H9 (cell line): ENCODE measurements around the gene MCEMP1. TPM values are rescaled to one million over a fixed set of nuclear protein-coding genes. Genes with fewer than 3 reads are reported as not detected.
A peak's percentile ranks its signal among the peaks of the same experiment; 100 is the strongest.

ENCODE experiments used
- DNase-seq: peaks from one replicate; pipeline ENCODE4 v3.0.0-alpha.2; 2017
- H2AFZ ChIP-seq: one replicate; pipeline ENCODE4 v1.6.1; 2013; ENCODE audit warnings: mild to moderate bottlenecking, low read length, control low read depth, moderate library complexity
- H2AK5ac ChIP-seq: 2 replicates; pipeline ENCODE4 v1.6.1; 2013; ENCODE audit warnings: low read length, control low read depth, mixed read lengths; ENCODE audit not compliant: insufficient read length
- H2BK120ac ChIP-seq: one replicate; pipeline ENCODE4 v1.6.1; 2013; ENCODE audit warnings: low read depth, mild to moderate bottlenecking, low read length, control low read depth, inconsistent platforms; ENCODE audit not compliant: poor library complexity, severe bottlenecking
- H2BK12ac ChIP-seq: 2 replicates; pipeline ENCODE4 v1.6.1; 2013; ENCODE audit warnings: low read length, control low read depth, mixed read lengths, low read depth; ENCODE audit not compliant: insufficient read length
- H2BK15ac ChIP-seq: 2 replicates; pipeline ENCODE4 v1.6.1; 2013; ENCODE audit warnings: low read depth, low read length, control low read depth
- H2BK20ac ChIP-seq: one replicate; pipeline ENCODE4 v1.6.1; 2013; ENCODE audit warnings: low read depth, mild to moderate bottlenecking, low read length, control low read depth, inconsistent platforms; ENCODE audit not compliant: poor library complexity, severe bottlenecking
- H2BK5ac ChIP-seq: 2 replicates; pipeline ENCODE4 v1.6.1; 2013; ENCODE audit warnings: low read length, control low read depth, mixed read lengths; ENCODE audit not compliant: insufficient read length
- H3K14ac ChIP-seq: 2 replicates; pipeline ENCODE4 v1.6.1; 2013; ENCODE audit warnings: low read length, control low read depth; ENCODE audit not compliant: insufficient read depth
- H3K18ac ChIP-seq: 2 replicates; pipeline ENCODE4 v1.6.1; 2013; ENCODE audit warnings: low read depth, mild to moderate bottlenecking, mixed read lengths, low read length, control low read depth; ENCODE audit not compliant: insufficient read length
- H3K23ac ChIP-seq: 2 replicates; pipeline ENCODE4 v1.6.1; 2013; ENCODE audit warnings: low read length, control low read depth, mixed read lengths, low read depth; ENCODE audit not compliant: insufficient read length
- H3K23me2 ChIP-seq: 2 replicates; pipeline ENCODE4 v1.6.1; 2013; ENCODE audit warnings: low read depth, mild to moderate bottlenecking, mixed read lengths, low read length, control low read depth; ENCODE audit not compliant: insufficient read length, poor library complexity, severe bottlenecking
- H3K27ac ChIP-seq: 2 replicates; pipeline ENCODE4 v1.5.1; 2013; ENCODE audit warnings: low read length, control low read depth, mixed read lengths, low read depth; ENCODE audit not compliant: insufficient read length
- H3K27me3 ChIP-seq: 2 replicates; pipeline ENCODE4 v1.6.1; 2013; ENCODE audit warnings: low read length, control low read depth, inconsistent platforms; ENCODE audit not compliant: insufficient read depth
- H3K4ac ChIP-seq: 2 replicates; pipeline ENCODE4 v1.6.1; 2013; ENCODE audit warnings: low read depth, mild to moderate bottlenecking, control low read depth, inconsistent platforms, low read length, moderate library complexity
- H3K4me1 ChIP-seq: 2 replicates; pipeline ENCODE4 v1.6.1; 2013; ENCODE audit warnings: low read length, control low read depth, inconsistent platforms; ENCODE audit not compliant: insufficient read depth
- H3K4me2 ChIP-seq: 2 replicates; pipeline ENCODE4 v1.6.1; 2013; ENCODE audit warnings: low read length, control low read depth, mixed read lengths; ENCODE audit not compliant: insufficient read length, insufficient read depth
- H3K56ac ChIP-seq: 2 replicates; pipeline ENCODE4 v1.6.1; 2013; ENCODE audit warnings: low read depth, mild to moderate bottlenecking, mixed read lengths, low read length, control low read depth; ENCODE audit not compliant: insufficient read length
- H3K79me1 ChIP-seq: 2 replicates; pipeline ENCODE4 v1.6.1; 2013; ENCODE audit warnings: low read depth, mild to moderate bottlenecking, moderate library complexity, low read length, control low read depth, inconsistent platforms; ENCODE audit not compliant: insufficient read depth, poor library complexity, severe bottlenecking
- H3K79me2 ChIP-seq: 2 replicates; pipeline ENCODE4 v1.6.1; 2013; ENCODE audit warnings: low read length, control low read depth, inconsistent platforms; ENCODE audit not compliant: insufficient read depth
- H3K9ac ChIP-seq: 2 replicates; pipeline ENCODE4 v1.6.1; 2013; ENCODE audit warnings: low read length, control low read depth, mixed read lengths; ENCODE audit not compliant: insufficient read length; ENCODE audit errors: extremely low read depth
- H3K9me3 ChIP-seq: one replicate; pipeline ENCODE4 v1.6.1; 2013; ENCODE audit warnings: low read depth, low read length, inconsistent platforms; ENCODE audit not compliant: control insufficient read depth
- H3T11ph ChIP-seq: one replicate; pipeline ENCODE4 v1.6.1; 2013; ENCODE audit warnings: mild to moderate bottlenecking, low read length, control low read depth, inconsistent platforms
- H4K20me1 ChIP-seq: one replicate; pipeline ENCODE4 v1.6.1; 2013; ENCODE audit not compliant: control insufficient read depth, insufficient read length, insufficient read depth
- H4K5ac ChIP-seq: 2 replicates; pipeline ENCODE4 v1.6.1; 2013; ENCODE audit warnings: low read depth, mild to moderate bottlenecking, mixed read lengths, low read length, control low read depth; ENCODE audit not compliant: insufficient read length
- H4K8ac ChIP-seq: replicated peaks from 2 replicates; pipeline ENCODE4 v1.6.1; 2013; ENCODE audit warnings: low read length, control low read depth, mixed read lengths, low read depth; ENCODE audit not compliant: insufficient read length
- H4K91ac ChIP-seq: 2 replicates; pipeline ENCODE4 v1.6.1; 2013; ENCODE audit warnings: low read depth, mild to moderate bottlenecking, moderate library complexity, mixed read lengths, low read length, control low read depth; ENCODE audit not compliant: insufficient read length
- H3K27ac Mint-ChIP-seq, 3 experiments: 2 replicates in 2 of 3; 3 replicates in 1 of 3; pipeline ENCODE4 v1.8.0; 2020 to 2021; ENCODE audit warnings: mixed read lengths in 3 of 3, mild to moderate bottlenecking in 1 of 3, moderate library complexity in 1 of 3
- H3K27me3 Mint-ChIP-seq: 2 replicates; pipeline ENCODE4 v1.8.0; 2021; ENCODE audit warnings: low read depth, mild to moderate bottlenecking, moderate library complexity, mixed read lengths
- H3K36me3 Mint-ChIP-seq, 3 experiments: 2 replicates in 2 of 3; 3 replicates in 1 of 3; pipeline ENCODE4 v1.8.0; 2020 to 2021; ENCODE audit warnings: low read depth in 3 of 3, mixed read lengths in 3 of 3; ENCODE audit not compliant: insufficient read depth in 1 of 3
- H3K4me1 Mint-ChIP-seq, 2 experiments: 2 replicates each; pipeline ENCODE4 v1.8.0; 2020; ENCODE audit warnings: mixed read lengths in 2 of 2
- H3K4me3 Mint-ChIP-seq, 2 experiments: 2 replicates in 1 of 2; 3 replicates in 1 of 2; pipeline ENCODE4 v1.8.0; 2020 to 2021; ENCODE audit warnings: mild to moderate bottlenecking in 2 of 2, mixed read lengths in 2 of 2, moderate library complexity in 1 of 2
- H3K9me3 Mint-ChIP-seq, 2 experiments: 2 replicates in 1 of 2; 3 replicates in 1 of 2; pipeline ENCODE4 v1.8.0; 2020; ENCODE audit warnings: mild to moderate bottlenecking in 2 of 2, mixed read lengths in 2 of 2, moderate library complexity in 1 of 2
- WGBS: extraction: QIAGEN DNeasy Blood & Tissue Kit; methylation state at CpG from one replicate; pipeline ENCODE4 v1.1.7; 2013; ENCODE audit warnings: missing lambda C conversion rate, low lambda C conversion rate, mixed read lengths; ENCODE audit not compliant: insufficient read length; ENCODE audit errors: extremely low coverage; 5-methylcytosine and 5-hydroxymethylcytosine counted together
- total RNA-seq: library from RNA; stranded (reverse); gene quantifications from 2 replicates; pipeline ENCODE4 v1.2.1, GENCODE V29; 2021
- TF ChIP-seq, protein P1 (sequence below): fragments of 200-600 bp; sonication (generic); conservative IDR thresholded peaks from 3 replicates; pipeline ENCODE4 v1.8.0; 2021; ENCODE audit warnings: antibody characterized with exemption, mild to moderate bottlenecking

Gene MCEMP1
- total RNA-seq, 1 experiment from 2014 or later = not detected

GRCh38 chr19:7706188-7706954, 29.5 kb downstream of the MCEMP1 start:
- H3K4me2 ChIP-seq = no peak overlapping the region
- H2BK5ac ChIP-seq = no peak overlapping the region
- no peaks in the 10 kb centered on the region for H4K20me1 ChIP-seq

More at GRCh38 chr19:7706188-7706954, 29.5 kb downstream of the MCEMP1 start:
- H2BK20ac ChIP-seq = no peak overlapping the region
- no peak overlapping the region for H2AFZ ChIP-seq
- H3K27ac ChIP-seq = no peak overlapping the region
- no CpG with 5 or more reads among the region's 14 CpGs for WGBS
- Mint-ChIP-seq H3K9me3 (no peaks in the 10 kb centered on the region), H3K27ac (peak overlapping the region in 1 of 3 experiments; percentile 6; a peak in 2 of 7 replicates), H3K4me1 (peaks cover 2 to 8% of the 10 kb centered on the region in 2 experiments), H3K36me3 (no peaks in the 10 kb centered on the region), H3K27me3 (peaks cover 37% of the 10 kb centered on the region), H3K4me3 (no peak overlapping the region)
- no peak overlapping the region for H3K14ac ChIP-seq
- TF ChIP-seq, protein P1, sequence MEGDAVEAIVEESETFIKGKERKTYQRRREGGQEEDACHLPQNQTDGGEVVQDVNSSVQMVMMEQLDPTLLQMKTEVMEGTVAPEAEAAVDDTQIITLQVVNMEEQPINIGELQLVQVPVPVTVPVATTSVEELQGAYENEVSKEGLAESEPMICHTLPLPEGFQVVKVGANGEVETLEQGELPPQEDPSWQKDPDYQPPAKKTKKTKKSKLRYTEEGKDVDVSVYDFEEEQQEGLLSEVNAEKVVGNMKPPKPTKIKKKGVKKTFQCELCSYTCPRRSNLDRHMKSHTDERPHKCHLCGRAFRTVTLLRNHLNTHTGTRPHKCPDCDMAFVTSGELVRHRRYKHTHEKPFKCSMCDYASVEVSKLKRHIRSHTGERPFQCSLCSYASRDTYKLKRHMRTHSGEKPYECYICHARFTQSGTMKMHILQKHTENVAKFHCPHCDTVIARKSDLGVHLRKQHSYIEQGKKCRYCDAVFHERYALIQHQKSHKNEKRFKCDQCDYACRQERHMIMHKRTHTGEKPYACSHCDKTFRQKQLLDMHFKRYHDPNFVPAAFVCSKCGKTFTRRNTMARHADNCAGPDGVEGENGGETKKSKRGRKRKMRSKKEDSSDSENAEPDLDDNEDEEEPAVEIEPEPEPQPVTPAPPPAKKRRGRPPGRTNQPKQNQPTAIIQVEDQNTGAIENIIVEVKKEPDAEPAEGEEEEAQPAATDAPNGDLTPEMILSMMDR = no peak
- no peak overlapping the region for H4K8ac ChIP-seq
- H2BK15ac ChIP-seq = no peak overlapping the region
- H3K79me2 ChIP-seq = no peaks in the 10 kb centered on the region
- DNase-seq = no peak
- H2BK120ac ChIP-seq = no peak overlapping the region
- no peaks in the 10 kb centered on the region for H3K79me1 ChIP-seq
- H3T11ph ChIP-seq = no peak overlapping the region
- H2BK12ac ChIP-seq = no peak overlapping the region
- no peaks in the 10 kb centered on the region for H3K27me3 ChIP-seq
- H4K91ac ChIP-seq = no peak overlapping the region
- H2AK5ac ChIP-seq = no peak overlapping the region
- no peak overlapping the region for H4K5ac ChIP-seq
- H3K56ac ChIP-seq = no peak overlapping the region
- no peaks in the 10 kb centered on the region for H3K9me3 ChIP-seq
- H3K18ac ChIP-seq = no peak overlapping the region
- no peak overlapping the region for H3K23ac ChIP-seq
- H3K23me2 ChIP-seq = no peaks in the 10 kb centered on the region
- H3K4ac ChIP-seq = no peak overlapping the region
- H3K4me1 ChIP-seq = no peaks in the 10 kb centered on the region
- no peak overlapping the region for H3K9ac ChIP-seq
